HFFc6 (cell line): ENCODE results near the gene ZNF407. TPM values are rescaled to one million over a fixed set of nuclear protein-coding genes. Genes with fewer than 3 reads are reported as not detected.

Source experiments
- DNase-seq: peaks from one replicate; pipeline ENCODE4 v3.0.0-alpha.2; 2018
- H3K27ac Mint-ChIP-seq: 2 replicates; pipeline ENCODE4 v1.8.0; 2020; ENCODE audit warnings: mild to moderate bottlenecking, mixed read lengths
- H3K27me3 Mint-ChIP-seq: 2 replicates; pipeline ENCODE4 v1.8.0; 2021; ENCODE audit warnings: mild to moderate bottlenecking, moderate library complexity, mixed read lengths; ENCODE audit not compliant: insufficient read depth
- H3K36me3 Mint-ChIP-seq: 2 replicates; pipeline ENCODE4 v1.8.0; 2021; ENCODE audit warnings: low read depth, mixed read lengths
- H3K4me1 Mint-ChIP-seq: 2 replicates; pipeline ENCODE4 v1.8.0; 2020; ENCODE audit warnings: low read depth, mixed read lengths
- H3K4me3 Mint-ChIP-seq: 2 replicates; pipeline ENCODE4 v1.8.0; 2020; ENCODE audit warnings: mild to moderate bottlenecking, moderate library complexity, mixed read lengths
- H3K9me3 Mint-ChIP-seq: 2 replicates; pipeline ENCODE4 v1.8.0; 2020; ENCODE audit warnings: mild to moderate bottlenecking, mixed read lengths
- total RNA-seq, 6 experiments: library from RNA; stranded (reverse); fragmentation: NEBNext Ultra II Directional; extraction: Animal tissue kit (Norgen Biotek cat#: 25700); gene quantifications; 2 replicates in 1 of 6; 3 replicates in 5 of 6; pipeline ENCODE4 v1.2.3, GENCODE V29; 2021
- TF ChIP-seq, protein P1 (sequence below): fragments of 200-600 bp; sonication (generic); IDR thresholded peaks from 2 replicates; pipeline ENCODE4 v1.5.0; 2021; ENCODE audit warnings: antibody characterized with exemption, mild to moderate bottlenecking

ZNF407 gene
- total RNA-seq, 6 experiments from 2014 or later = 7.9 to 9.7 (median 9.1) TPM

DNA sequence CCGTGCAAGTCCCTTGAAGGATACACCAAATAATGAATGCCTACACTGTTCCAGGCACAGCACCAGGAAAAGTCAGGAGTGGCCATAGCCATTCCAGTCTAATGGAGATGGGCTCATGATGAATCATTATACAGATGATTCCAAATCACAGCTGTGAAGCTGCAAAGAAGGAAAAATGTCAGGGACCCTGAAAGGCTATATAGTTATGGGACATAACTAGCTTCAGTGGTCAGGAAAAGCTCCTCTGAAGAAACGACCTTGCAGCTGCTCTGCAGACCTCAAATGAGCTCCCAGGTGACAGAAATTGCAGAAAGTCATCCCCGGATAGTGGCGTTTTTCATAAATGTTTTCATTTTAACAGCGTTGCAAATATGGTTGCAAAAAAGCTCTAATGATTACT lies 410.5 kb downstream of the ZNF407 start:
- Mint-ChIP-seq H3K27me3 (no peaks in the 10 kb centered on the region), H3K4me3 (no peak overlapping the region), H3K27ac (no peak overlapping the region), H3K9me3 (no peaks in the 10 kb centered on the region), H3K36me3 (no peaks in the 10 kb centered on the region), H3K4me1 (no peaks in the 10 kb centered on the region)
- no peak for DNase-seq
- TF ChIP-seq, protein P1, sequence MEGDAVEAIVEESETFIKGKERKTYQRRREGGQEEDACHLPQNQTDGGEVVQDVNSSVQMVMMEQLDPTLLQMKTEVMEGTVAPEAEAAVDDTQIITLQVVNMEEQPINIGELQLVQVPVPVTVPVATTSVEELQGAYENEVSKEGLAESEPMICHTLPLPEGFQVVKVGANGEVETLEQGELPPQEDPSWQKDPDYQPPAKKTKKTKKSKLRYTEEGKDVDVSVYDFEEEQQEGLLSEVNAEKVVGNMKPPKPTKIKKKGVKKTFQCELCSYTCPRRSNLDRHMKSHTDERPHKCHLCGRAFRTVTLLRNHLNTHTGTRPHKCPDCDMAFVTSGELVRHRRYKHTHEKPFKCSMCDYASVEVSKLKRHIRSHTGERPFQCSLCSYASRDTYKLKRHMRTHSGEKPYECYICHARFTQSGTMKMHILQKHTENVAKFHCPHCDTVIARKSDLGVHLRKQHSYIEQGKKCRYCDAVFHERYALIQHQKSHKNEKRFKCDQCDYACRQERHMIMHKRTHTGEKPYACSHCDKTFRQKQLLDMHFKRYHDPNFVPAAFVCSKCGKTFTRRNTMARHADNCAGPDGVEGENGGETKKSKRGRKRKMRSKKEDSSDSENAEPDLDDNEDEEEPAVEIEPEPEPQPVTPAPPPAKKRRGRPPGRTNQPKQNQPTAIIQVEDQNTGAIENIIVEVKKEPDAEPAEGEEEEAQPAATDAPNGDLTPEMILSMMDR = no peak

DNA sequence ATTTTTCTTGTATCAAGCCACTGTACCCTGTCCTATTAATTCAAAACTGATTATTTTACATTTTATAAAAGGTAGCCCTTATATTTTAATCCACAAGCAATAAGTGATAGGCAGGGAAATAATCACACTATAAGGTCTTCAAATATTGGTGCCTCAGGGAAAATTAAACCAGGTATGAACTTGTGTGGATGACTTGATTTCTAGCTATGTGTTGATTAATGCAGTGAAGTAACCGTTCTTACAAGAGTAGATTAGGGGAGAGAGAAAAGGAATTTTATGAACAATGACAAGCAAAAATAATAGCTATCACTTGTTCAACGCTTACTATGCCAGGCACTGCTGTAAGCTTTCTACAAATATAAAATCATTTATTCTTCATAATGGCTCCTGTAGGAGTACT lies 411.6 kb downstream of the ZNF407 start:
- Mint-ChIP-seq H3K27me3 (no peaks in the 10 kb centered on the region), H3K9me3 (no peaks in the 10 kb centered on the region), H3K4me3 (no peak overlapping the region), H3K36me3 (no peaks in the 10 kb centered on the region), H3K27ac (no peak overlapping the region), H3K4me1 (no peaks in the 10 kb centered on the region)
- no peak for DNase-seq
- TF ChIP-seq, protein P1 = no peak

GRCh38 chr18:75009878-75010277 lies 412.2 kb downstream of the ZNF407 start:
- Mint-ChIP-seq H3K4me1 (no peaks in the 10 kb centered on the region), H3K27ac (no peak overlapping the region), H3K27me3 (no peaks in the 10 kb centered on the region), H3K9me3 (no peaks in the 10 kb centered on the region), H3K4me3 (no peak overlapping the region), H3K36me3 (no peaks in the 10 kb centered on the region)
- TF ChIP-seq, protein P1 = no peak
- no peak for DNase-seq

- H3K36me3 Mint-ChIP-seq = no peaks in the 10 kb centered on the region
- H3K27me3 Mint-ChIP-seq = no peaks in the 10 kb centered on the region
- no peaks in the 10 kb centered on the region for H3K9me3 Mint-ChIP-seq
- H3K27ac Mint-ChIP-seq = no peak overlapping the region
- H3K4me1 Mint-ChIP-seq = no peaks in the 10 kb centered on the region
- DNase-seq = no peak
- TF ChIP-seq, protein P1 = no peak
- H3K4me3 Mint-ChIP-seq = no peak overlapping the region
Observed at GRCh38 chr18:75010278-75010677, 412.6 kb downstream of the ZNF407 start.

DNA sequence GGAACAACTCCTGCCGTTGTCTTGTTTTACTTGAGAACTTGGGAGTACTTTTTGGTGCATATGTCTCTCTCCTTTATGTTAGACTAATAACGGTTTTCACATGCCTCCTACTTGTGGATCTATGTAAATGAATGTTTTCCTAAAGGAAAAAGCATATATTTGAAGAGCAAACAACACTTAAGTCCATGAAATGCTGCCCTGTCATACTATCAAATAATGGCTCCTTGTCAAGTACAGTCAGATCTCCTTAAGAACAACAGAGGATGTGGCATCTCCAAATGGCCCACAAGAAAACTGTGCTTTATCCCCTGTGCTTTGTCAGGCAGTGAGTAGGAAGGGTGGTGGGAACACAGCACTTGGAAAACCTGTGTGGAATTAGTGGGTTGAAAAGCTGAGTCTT lies 413.0 kb downstream of the ZNF407 start:
- no peaks in the 10 kb centered on the region for H3K27me3 Mint-ChIP-seq
- H3K4me3 Mint-ChIP-seq = no peak overlapping the region
- TF ChIP-seq, protein P1 = no peak
- H3K9me3 Mint-ChIP-seq = no peaks in the 10 kb centered on the region
- H3K4me1 Mint-ChIP-seq = no peaks in the 10 kb centered on the region
- no peaks in the 10 kb centered on the region for H3K36me3 Mint-ChIP-seq
- DNase-seq = no peak
- no peak overlapping the region for H3K27ac Mint-ChIP-seq
